Mesothelial cell of epicardium (in vitro differentiated cells): ENCODE data around the gene PLCB4. TPM values are rescaled to one million over a fixed set of nuclear protein-coding genes. Genes with fewer than 3 reads are reported as not detected.

Experiments used
- DNase-seq, 2 experiments: peaks; one replicate each; pipeline ENCODE4 v3.0.0; 2021; ENCODE audit warnings: low spot score in 2 of 2; ENCODE audit not compliant: unreplicated experiment in 2 of 2
- H3K27ac Mint-ChIP-seq: 2 replicates; pipeline ENCODE4 v1.8.0; 2021; ENCODE audit warnings: mixed read lengths
- H3K27me3 Mint-ChIP-seq: 2 replicates; pipeline ENCODE4 v1.8.0; 2021; ENCODE audit warnings: low read depth, mixed read lengths
- H3K36me3 Mint-ChIP-seq: 2 replicates; pipeline ENCODE4 v1.8.0; 2021; ENCODE audit warnings: mixed read lengths
- H3K4me1 Mint-ChIP-seq: 2 replicates; pipeline ENCODE4 v1.8.0; 2021; ENCODE audit warnings: mixed read lengths
- H3K4me3 Mint-ChIP-seq: 2 replicates; pipeline ENCODE4 v1.8.0; 2021; ENCODE audit warnings: mild to moderate bottlenecking, moderate library complexity, mixed read lengths
- H3K9me3 Mint-ChIP-seq: 2 replicates; pipeline ENCODE4 v1.8.0; 2021; ENCODE audit warnings: mixed read lengths
- total RNA-seq: library from RNA; stranded (reverse); gene quantifications from 3 replicates; pipeline ENCODE4 v1.2.1, GENCODE V29; 2021
- TF ChIP-seq, protein P1 (sequence below): fragments of 200-600 bp; sonication (generic); IDR thresholded peaks from one replicate; pipeline ENCODE4 v1.5.0; 2021; ENCODE audit warnings: antibody characterized with exemption; ENCODE audit not compliant: unreplicated experiment

The PLCB4 gene
- total RNA-seq, 1 donor from 2014 or later: 14.0 TPM

DNA sequence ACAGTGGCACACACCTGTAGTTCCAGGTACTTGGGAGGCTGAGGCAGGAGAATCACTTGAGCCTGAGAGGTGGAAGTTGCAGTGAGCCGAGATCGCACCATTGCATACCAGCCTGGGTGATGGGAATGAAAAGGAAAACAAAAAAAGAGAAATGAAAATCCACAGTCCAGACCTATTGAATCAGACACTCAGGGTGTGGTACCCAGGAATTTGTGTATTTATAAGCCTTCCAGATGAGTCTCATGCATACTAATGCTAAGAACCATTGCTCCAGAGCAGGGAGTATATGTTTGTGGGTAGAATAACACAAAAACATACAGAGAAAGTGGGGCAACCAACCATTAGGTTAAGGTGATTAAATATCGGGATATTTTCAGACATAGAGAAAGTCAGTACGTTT lies 36.1 kb upstream of the PLCB4 start:
- TF ChIP-seq, protein P1, sequence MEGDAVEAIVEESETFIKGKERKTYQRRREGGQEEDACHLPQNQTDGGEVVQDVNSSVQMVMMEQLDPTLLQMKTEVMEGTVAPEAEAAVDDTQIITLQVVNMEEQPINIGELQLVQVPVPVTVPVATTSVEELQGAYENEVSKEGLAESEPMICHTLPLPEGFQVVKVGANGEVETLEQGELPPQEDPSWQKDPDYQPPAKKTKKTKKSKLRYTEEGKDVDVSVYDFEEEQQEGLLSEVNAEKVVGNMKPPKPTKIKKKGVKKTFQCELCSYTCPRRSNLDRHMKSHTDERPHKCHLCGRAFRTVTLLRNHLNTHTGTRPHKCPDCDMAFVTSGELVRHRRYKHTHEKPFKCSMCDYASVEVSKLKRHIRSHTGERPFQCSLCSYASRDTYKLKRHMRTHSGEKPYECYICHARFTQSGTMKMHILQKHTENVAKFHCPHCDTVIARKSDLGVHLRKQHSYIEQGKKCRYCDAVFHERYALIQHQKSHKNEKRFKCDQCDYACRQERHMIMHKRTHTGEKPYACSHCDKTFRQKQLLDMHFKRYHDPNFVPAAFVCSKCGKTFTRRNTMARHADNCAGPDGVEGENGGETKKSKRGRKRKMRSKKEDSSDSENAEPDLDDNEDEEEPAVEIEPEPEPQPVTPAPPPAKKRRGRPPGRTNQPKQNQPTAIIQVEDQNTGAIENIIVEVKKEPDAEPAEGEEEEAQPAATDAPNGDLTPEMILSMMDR: no peak
- H3K9me3 Mint-ChIP-seq: peaks cover 8% of the 10 kb centered on the region
- no peak for DNase-seq
- no peaks in the 10 kb centered on the region for H3K27me3 Mint-ChIP-seq
- H3K4me3 Mint-ChIP-seq: no peak overlapping the region
- H3K4me1 Mint-ChIP-seq: no peaks in the 10 kb centered on the region
- H3K27ac Mint-ChIP-seq: no peak overlapping the region
- H3K36me3 Mint-ChIP-seq: no peaks in the 10 kb centered on the region

DNA sequence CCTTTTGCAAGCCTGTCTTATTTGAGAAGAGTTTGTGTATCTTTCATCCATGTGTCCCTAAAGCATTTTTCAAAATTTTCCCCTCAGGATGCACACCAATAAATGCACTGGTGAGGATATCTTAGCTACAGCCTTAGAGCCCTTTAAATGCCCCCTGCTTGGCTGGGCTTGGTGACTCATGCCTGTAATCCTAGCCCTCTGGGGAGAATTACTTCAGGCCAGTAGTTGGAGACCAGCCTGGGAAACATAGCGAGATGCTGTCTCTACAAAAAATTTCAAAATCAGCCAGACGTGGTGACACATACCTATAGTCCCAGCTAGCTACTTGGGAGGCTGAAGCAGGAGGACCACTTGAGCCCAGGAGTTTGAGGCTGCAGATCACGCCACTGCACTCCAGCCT lies 33.8 kb upstream of the PLCB4 start:
- TF ChIP-seq, protein P1: no peak

DNA sequence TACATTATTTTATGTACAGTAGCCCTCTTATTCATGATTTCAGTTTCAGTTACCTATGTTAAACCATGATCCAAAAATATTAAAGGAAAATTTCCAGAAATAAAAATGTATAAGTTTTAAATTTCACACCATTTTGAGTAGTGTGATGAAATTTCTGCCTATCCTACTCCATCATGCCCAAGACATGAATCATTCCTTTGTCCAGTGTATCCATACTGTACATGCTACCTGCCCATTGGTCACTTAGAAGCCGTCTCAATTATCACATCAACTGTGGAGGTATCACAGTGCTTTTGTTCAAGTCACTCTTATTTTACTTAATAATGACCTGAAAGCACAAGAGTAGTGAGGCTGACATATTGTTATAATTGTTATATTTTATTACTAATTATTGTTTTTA lies 32.3 kb upstream of the PLCB4 start:
- H3K27me3 Mint-ChIP-seq: no peaks in the 10 kb centered on the region
- peaks cover 8% of the 10 kb centered on the region for H3K9me3 Mint-ChIP-seq
- H3K4me3 Mint-ChIP-seq: no peak overlapping the region
- DNase-seq: no peak
- TF ChIP-seq, protein P1: no peak
- no peaks in the 10 kb centered on the region for H3K4me1 Mint-ChIP-seq
- H3K27ac Mint-ChIP-seq: no peak overlapping the region
- no peaks in the 10 kb centered on the region for H3K36me3 Mint-ChIP-seq

More for the DNA sequence above, 33.8 kb upstream of the PLCB4 start:
- H3K4me3 Mint-ChIP-seq: no peak overlapping the region
- DNase-seq: no peak
- peaks cover 8% of the 10 kb centered on the region for H3K9me3 Mint-ChIP-seq
- H3K4me1 Mint-ChIP-seq: no peaks in the 10 kb centered on the region
- no peaks in the 10 kb centered on the region for H3K27me3 Mint-ChIP-seq
- no peak overlapping the region for H3K27ac Mint-ChIP-seq
- no peaks in the 10 kb centered on the region for H3K36me3 Mint-ChIP-seq

DNA sequence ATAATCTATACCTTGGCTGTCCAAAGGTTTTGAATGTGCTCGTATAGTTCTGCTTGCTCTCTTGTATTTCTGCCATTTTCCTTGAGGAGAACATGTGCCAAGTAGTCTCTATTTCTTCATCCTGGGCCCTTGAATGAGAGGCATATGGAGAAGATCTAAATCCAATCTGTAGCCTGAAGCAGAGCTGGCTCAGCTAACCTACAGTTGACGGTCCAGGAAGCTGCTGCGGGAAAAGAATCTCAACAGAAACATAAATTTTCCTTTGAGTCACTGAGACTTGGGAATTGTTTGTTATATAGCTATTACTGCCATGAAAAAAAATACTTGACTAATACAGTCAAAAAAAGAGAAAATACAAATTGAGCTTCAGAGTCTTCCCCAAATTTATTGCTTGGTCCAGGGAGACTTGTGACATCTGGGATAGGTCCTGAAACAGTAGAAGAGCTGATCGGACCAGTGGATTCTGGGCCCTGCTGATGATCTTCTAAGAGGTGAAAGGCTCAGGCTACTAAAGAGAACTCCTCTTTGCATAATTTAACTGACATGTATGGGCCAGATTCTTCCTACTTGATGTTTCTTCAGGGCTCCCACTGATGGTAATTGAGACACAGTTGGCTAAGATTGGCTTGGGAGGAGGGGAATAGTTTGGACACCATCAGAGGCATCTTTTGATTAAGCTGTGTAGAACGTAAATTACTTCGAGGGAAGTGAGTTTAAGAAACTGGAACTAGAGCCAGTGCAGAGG lies 29.9 kb upstream of the PLCB4 start:
- Mint-ChIP-seq H3K4me1 (no peaks in the 10 kb centered on the region), H3K4me3 (no peak overlapping the region), H3K36me3 (no peaks in the 10 kb centered on the region), H3K27me3 (no peaks in the 10 kb centered on the region), H3K27ac (no peak overlapping the region), H3K9me3 (peaks cover 4% of the 10 kb centered on the region)
- no peak for DNase-seq
- TF ChIP-seq, protein P1: no peak

DNA sequence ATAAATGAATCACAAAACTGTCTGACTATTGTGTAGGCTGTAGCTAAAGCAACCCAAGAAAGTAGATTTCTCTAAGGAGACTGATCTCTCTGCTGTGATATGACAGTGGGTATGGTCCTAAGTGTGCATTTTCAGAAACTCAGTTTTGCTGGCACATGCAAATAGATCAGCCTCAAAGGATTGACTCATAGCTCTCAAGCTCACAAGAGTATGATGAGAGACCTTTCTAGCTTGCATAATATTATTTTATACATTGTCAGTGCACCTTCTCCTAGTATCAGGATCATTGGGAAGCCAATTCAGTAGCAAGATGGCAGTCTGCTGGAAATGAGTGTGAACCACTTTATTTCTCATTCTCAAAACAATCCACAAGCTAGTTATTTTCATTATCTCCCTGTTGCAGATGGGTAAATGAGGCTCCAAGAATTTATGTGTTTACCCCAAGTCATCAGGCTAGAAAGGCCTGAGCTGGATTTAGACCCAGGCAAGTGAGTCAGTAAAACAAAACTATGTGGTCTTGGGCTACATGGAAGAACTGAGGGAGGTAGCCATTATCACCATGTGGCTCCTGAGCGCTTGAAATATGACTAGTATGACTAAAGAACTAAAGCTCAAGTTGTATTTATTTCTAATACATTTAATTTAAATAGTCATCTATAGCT lies 27.9 kb upstream of the PLCB4 start:
- no peaks in the 10 kb centered on the region for H3K27me3 Mint-ChIP-seq
- TF ChIP-seq, protein P1: no peak
- H3K27ac Mint-ChIP-seq: no peak overlapping the region
- H3K4me1 Mint-ChIP-seq: no peaks in the 10 kb centered on the region
- peaks cover 4% of the 10 kb centered on the region for H3K9me3 Mint-ChIP-seq
- no peaks in the 10 kb centered on the region for H3K36me3 Mint-ChIP-seq
- no peak for DNase-seq
- H3K4me3 Mint-ChIP-seq: no peak overlapping the region
